HCT116 (cell line): ENCODE measurements around the gene TACC2. TPM values are rescaled to one million over a fixed set of nuclear protein-coding genes. Genes with fewer than 3 reads are reported as not detected.

ENCODE experiments used
- ATAC-seq: fragments of 200-7000 bp; cut with Tn5 transposase; 2 replicates; pipeline ENCODE4 v1.9.1; 2020; ENCODE audit warnings: mild to moderate bottlenecking, moderate library complexity
- BruUV-seq: library from RNA; stranded (reverse); fragments of 400-500 nt; replicated peaks from 2 replicates; lab custom pipeline; 2021; lab: Mats Ljungman, UMichigan
- CTCF ChIA-PET: fragments of 300-600 bp; sonication (Branson Sonifier 250); formaldehyde crosslinking; loops from one replicate; lab custom pipeline; 2021; ENCODE audit warnings: antibody characterized with exemption; lab: Charles Lee
- POLR2A ChIA-PET: fragments of 300-600, 350-600 bp; sonication (Branson Sonifier 250); formaldehyde crosslinking; loops from one replicate; lab custom pipeline; 2021; ENCODE audit warnings: antibody characterized with exemption; lab: Charles Lee
- RAD21 ChIA-PET, 2 experiments: fragments of 300-600 bp; sonication (Branson Sonifier 250); formaldehyde crosslinking; loops; one replicate each; lab custom pipeline; 2023; ENCODE audit warnings: low total read pairs in 2 of 2; ENCODE audit not compliant: uncharacterized antibody in 2 of 2, unreplicated experiment in 2 of 2, low non-redundant PET in 1 of 2; lab: Charles Lee
- DNase-seq: peaks from one replicate; pipeline ENCODE4 v3.0.0-alpha.2; 2010; ENCODE audit warnings: low read depth, low spot score
- H2AFZ ChIP-seq: fragments of 200-600 bp; shearing (Covaris generic), sonication (generic); 2 replicates; pipeline ENCODE4 v1.6.1; 2017; ENCODE audit warnings: low read depth, mixed run types, mixed read lengths, antibody characterized with exemption, low read length; ENCODE audit not compliant: poor library complexity, severe bottlenecking
- H3K27ac ChIP-seq: 2 replicates; pipeline ENCODE4 v1.5.1; 2012; ENCODE audit warnings: low read depth, low read length
- H3K27me3 ChIP-seq: fragments of 200-600 bp; sonication (generic); 2 replicates; pipeline ENCODE4 v1.6.1; 2016; ENCODE audit warnings: mixed run types, low read length, mixed read lengths; ENCODE audit not compliant: insufficient read depth
- H3K36me3 ChIP-seq, 2 experiments: fragments of 200-500 bp in 1 of 2; fragments of 200-600 bp in 1 of 2; sonication (Bioruptor generic) in 1 of 2; sonication (generic) in 1 of 2; 2 replicates each; pipeline versions ENCODE4 v1.5.1 to v1.6.1; 2014 to 2016; ENCODE audit warnings: low read length in 2 of 2, inconsistent platforms in 1 of 2, mixed read lengths in 1 of 2, mixed run types in 1 of 2; ENCODE audit not compliant: insufficient read depth in 2 of 2, control insufficient read depth in 1 of 2
- H3K4me1 ChIP-seq, 2 experiments: fragments of 200-600 bp in 1 of 2; sonication (generic) in 1 of 2; 2 replicates each; pipeline versions ENCODE4 v1.5.1 to v1.6.1; 2012 to 2017; ENCODE audit warnings: low read length in 2 of 2, inconsistent platforms in 1 of 2, mild to moderate bottlenecking in 1 of 2, mixed read lengths in 1 of 2, mixed run types in 1 of 2, moderate library complexity in 1 of 2; ENCODE audit not compliant: insufficient read depth in 2 of 2, control insufficient read depth in 1 of 2
- H3K4me2 ChIP-seq: fragments of 200-600 bp; sonication (generic); 2 replicates; pipeline ENCODE4 v1.6.1; 2017; ENCODE audit warnings: mixed run types, low read length, mixed read lengths
- H3K4me3 ChIP-seq, 2 experiments: fragments of 200-600 bp in 1 of 2; sonication (generic) in 1 of 2; replicated peaks in 1 of 2; 2 replicates each; pipeline ENCODE4 v1.5.1; 2011 to 2016; ENCODE audit warnings: low read length in 2 of 2, control low read depth in 1 of 2, low read depth in 1 of 2, mild to moderate bottlenecking in 1 of 2, mixed read lengths in 1 of 2, mixed run types in 1 of 2
- H3K79me2 ChIP-seq: fragments of 200-600 bp; sonication (generic); 2 replicates; pipeline ENCODE4 v1.6.1; 2017; ENCODE audit warnings: mild to moderate bottlenecking, mixed run types, low read length, moderate library complexity, mixed read lengths; ENCODE audit not compliant: insufficient read depth
- H3K9ac ChIP-seq: fragments of 200-600 bp; sonication (generic); 2 replicates; pipeline ENCODE4 v1.6.1; 2016; ENCODE audit warnings: low read length, mixed read lengths
- H3K9me2 ChIP-seq: fragments of 200-600 bp; sonication (generic), shearing (Covaris generic); 2 replicates; pipeline ENCODE4 v1.6.1; 2017; ENCODE audit warnings: mixed run types, mild to moderate bottlenecking, moderate library complexity; ENCODE audit not compliant: insufficient read depth
- H3K9me3 ChIP-seq, 2 experiments: fragments of 200-500 bp in 1 of 2; fragments of 200-600 bp in 1 of 2; sonication (Bioruptor generic) in 1 of 2; sonication (generic) in 1 of 2; 2 replicates each; pipeline ENCODE4 v1.6.1; 2014 to 2017; ENCODE audit warnings: low read length in 2 of 2, mixed read lengths in 2 of 2, inconsistent platforms in 1 of 2, low read depth in 1 of 2, mild to moderate bottlenecking in 1 of 2, mixed run types in 1 of 2, moderate library complexity in 1 of 2; ENCODE audit not compliant: control insufficient read depth in 1 of 2, insufficient read depth in 1 of 2
- H4K20me1 ChIP-seq: fragments of 200-600 bp; sonication (generic), shearing (Covaris generic); 2 replicates; pipeline ENCODE4 v1.6.1; 2017; ENCODE audit warnings: mixed run types, mild to moderate bottlenecking, moderate library complexity; ENCODE audit not compliant: insufficient read depth
- ATF3 ChIP-seq: IDR thresholded peaks from 2 replicates; pipeline ENCODE4 v1.6.1; 2012
- CBX3 ChIP-seq: IDR thresholded peaks from 2 replicates; pipeline ENCODE4 v1.6.1; 2012; ENCODE audit warnings: low read depth
- CEBPB ChIP-seq: IDR thresholded peaks from 2 replicates; pipeline ENCODE4 v1.6.1; 2012; ENCODE audit warnings: low read depth
- EGR1 ChIP-seq: IDR thresholded peaks from 2 replicates; pipeline ENCODE4 v1.6.1; 2012; ENCODE audit warnings: low read depth
- EZH2 ChIP-seq: fragments of 200-600 bp; sonication (generic); IDR thresholded peaks from 2 replicates; pipeline ENCODE4 v1.6.1; 2017; ENCODE audit warnings: antibody characterized with exemption, mixed run types
- JUND ChIP-seq: IDR thresholded peaks from 2 replicates; pipeline ENCODE4 v1.6.1; 2012
- POLR2A ChIP-seq: IDR thresholded peaks from 2 replicates; pipeline ENCODE4 v1.7.0; 2011; ENCODE audit warnings: borderline replicate concordance; ENCODE audit not compliant: insufficient read depth, insufficient read length; ENCODE audit errors: extremely low read depth
- POLR2AphosphoS5 ChIP-seq: IDR thresholded peaks from 2 replicates; pipeline ENCODE4 v1.6.1; 2011; ENCODE audit warnings: mild to moderate bottlenecking, low read depth, low read length, moderate library complexity
- RAD21 ChIP-seq: IDR thresholded peaks from 2 replicates; pipeline ENCODE4 v1.6.1; 2012; ENCODE audit warnings: low read depth, mild to moderate bottlenecking
- SIN3A ChIP-seq: IDR thresholded peaks from 2 replicates; pipeline ENCODE4 v1.6.1; 2012; ENCODE audit warnings: low read depth
- SP1 ChIP-seq: IDR thresholded peaks from 2 replicates; pipeline ENCODE4 v1.6.1; 2012; ENCODE audit warnings: low read depth
- TCF7L2 ChIP-seq: IDR thresholded peaks from 2 replicates; pipeline ENCODE4 v1.7.0; 2011; ENCODE audit warnings: borderline replicate concordance, inconsistent platforms; ENCODE audit not compliant: insufficient read depth, insufficient read length; ENCODE audit errors: extremely low read depth
- YY1 ChIP-seq: IDR thresholded peaks from 2 replicates; pipeline ENCODE4 v1.6.1; 2011; ENCODE audit warnings: low read length, low read depth, moderate library complexity, mild to moderate bottlenecking; ENCODE audit not compliant: insufficient replicate concordance; ENCODE audit errors: extremely low read depth
- ZBTB33 ChIP-seq: IDR thresholded peaks from 2 replicates; pipeline ENCODE4 v1.6.1; 2011; ENCODE audit warnings: mild to moderate bottlenecking, low read length, moderate library complexity; ENCODE audit not compliant: insufficient replicate concordance; ENCODE audit errors: extremely low read depth
- ZFX ChIP-seq: fragments of 450-650 bp; IDR thresholded peaks from 2 replicates; pipeline ENCODE4 v1.6.1; 2017
- intact Hi-C: fragments of 100-400 bp; cut with micrococcal nuclease; formaldehyde crosslinking; loops from 2 replicates; pipeline ENCODE4 v1.10.0; 2022
- total RNA-seq: library from RNA; stranded (reverse); gene quantifications from one replicate; pipeline ENCODE4 v1.2.1, GENCODE V29; 2021; ENCODE audit not compliant: unreplicated experiment

The TACC2 gene
- total RNA-seq, 1 experiment from 2014 or later, result 38.6 TPM

GRCh38 chr10:121981346-121981745 is 7.6 kb upstream of the TACC2 start (continued):
- no peak for TF ChIP-seq ZBTB33
- TF ChIP-seq ATF3, result no peak
- no peak for TF ChIP-seq CEBPB
- no peak for TF ChIP-seq CBX3

- TF ChIP-seq YY1, result no peak
- RAD21 ChIA-PET, result no interaction called here
- DNase-seq, result no peak
- Histone ChIP-seq H3K79me2 (no peaks in the 10 kb centered on the region), H4K20me1 (no peaks in the 10 kb centered on the region), H3K4me2 (no peak overlapping the region), H3K9me2 (no peaks in the 10 kb centered on the region), H3K9me3 (peaks cover 14 to 16% of the 10 kb centered on the region in 2 experiments; a peak in 2 of 4 replicates), H3K36me3 (no peaks in the 10 kb centered on the region), H3K4me3 (no peak overlapping the region), H2AFZ (no peak overlapping the region), H3K27me3 (no peaks in the 10 kb centered on the region), H3K9ac (no peak overlapping the region), H3K27ac (no peak overlapping the region), H3K4me1 (peaks cover 18 to 23% of the 10 kb centered on the region in 2 experiments)
- intact Hi-C loops, result no loop called here
- POLR2A ChIA-PET, result interaction anchor here (0.6 kb wide), 1 partner anchor 40 kb away, joined by 3 read pairs; no protein-coding TSS in a partner anchor
- CTCF ChIA-PET, result no interaction called here
- BruUV-seq, result no TSS peak
- no peak for ATAC-seq
Observed at GRCh38 chr10:121983852-121984251, 5.1 kb upstream of the TACC2 start.

- CTCF ChIA-PET, result no interaction called here
- Histone ChIP-seq H3K4me1 (peaks cover 18 to 25% of the 10 kb centered on the region in 2 experiments), H2AFZ (no peak overlapping the region), H3K27me3 (no peaks in the 10 kb centered on the region), H3K79me2 (no peaks in the 10 kb centered on the region), H4K20me1 (no peaks in the 10 kb centered on the region), H3K4me2 (no peak overlapping the region), H3K9me3 (peaks cover 14 to 16% of the 10 kb centered on the region in 2 experiments; a peak in 2 of 4 replicates), H3K9me2 (no peaks in the 10 kb centered on the region), H3K4me3 (no peak overlapping the region), H3K27ac (no peak overlapping the region), H3K9ac (no peak overlapping the region), H3K36me3 (no peaks in the 10 kb centered on the region)
- POLR2A ChIA-PET, result no interaction called here
- intact Hi-C loops, result no loop called here
- DNase-seq, result no peak
- no peak for ATAC-seq
- no TSS peak for BruUV-seq
- RAD21 ChIA-PET, result no interaction called here
- no peak for TF ChIP-seq YY1
- TF ChIP-seq RAD21, result no peak
- no peak for TF ChIP-seq EZH2
- TF ChIP-seq ZFX, result no peak
- no peak for TF ChIP-seq POLR2AphosphoS5
- no peak for TF ChIP-seq JUND
- no peak for TF ChIP-seq TCF7L2
- no peak for TF ChIP-seq POLR2A
- no peak for TF ChIP-seq SIN3A
- TF ChIP-seq SP1, result no peak
- no peak for TF ChIP-seq EGR1
- TF ChIP-seq, all 23 proteins: peak for 0
Observed at GRCh38 chr10:121984463-121984862, 4.5 kb upstream of the TACC2 start.
